K562 (cell line): ENCODE results near the gene FGF22. TPM values are rescaled to one million over a fixed set of nuclear protein-coding genes. Genes with fewer than 3 reads are reported as not detected.

ENCODE experiments used
- ATAC-seq: fragments of 200-7000 bp; cut with Tn5 transposase; 3 replicates; pipeline ENCODE4 v1.9.1; 2020; ENCODE audit warnings: moderate library complexity
- BruUV-seq: library from RNA; stranded (reverse); fragments of 400-500 nt; replicated peaks from 2 replicates; lab custom pipeline; 2021; lab: Mats Ljungman, UMichigan
- CTCF ChIA-PET: fragments of 300-600 bp; formaldehyde crosslinking; extraction: SDS; loops from one replicate; lab custom pipeline; 2021; ENCODE audit warnings: low intra/inter-chr PET ratio; lab: Yijun Ruan, JAX
- POLR2A ChIA-PET: fragments of 300-600, 350-650 bp; sonication (Branson Sonifier 250); formaldehyde crosslinking; extraction: SDS; loops from one replicate; lab custom pipeline; 2021; ENCODE audit warnings: antibody characterized with exemption, inconsistent platforms; lab: Yijun Ruan, JAX
- DNase-seq, 4 experiments: peaks; one replicate each; pipeline versions ENCODE4 v3.0.0 to v3.0.0-alpha.2; 2011 to 2018; ENCODE audit warnings: low spot score in 3 of 4, mixed read lengths in 3 of 4; ENCODE audit errors: extremely low read depth in 1 of 4
- FAIRE-seq: peaks from 2 replicates; lab custom pipeline; 2011; peaks lifted over from hg19 to GRCh38; lab: Jason Lieb, UNC
- H2AFZ ChIP-seq: 2 replicates; pipeline ENCODE4 v1.6.0; 2011; ENCODE audit warnings: low read depth, low read length, control low read depth, inconsistent platforms
- H3K27ac ChIP-seq: fragments of 200-600 bp; 3 replicates; pipeline ENCODE4 v1.8.0; 2011; ENCODE audit warnings: low read depth, mild to moderate bottlenecking, control low read depth, inconsistent platforms, low read length, moderate library complexity, mixed read lengths; ENCODE audit errors: extremely low read depth
- H3K27me3 ChIP-seq, 2 experiments: fragments of 300-600 bp in 1 of 2; 2 replicates in 1 of 2; 3 replicates in 1 of 2; pipeline versions ENCODE4 v1.6.0 to v1.8.0; 2011; ENCODE audit warnings: inconsistent platforms in 2 of 2, low read length in 2 of 2, mild to moderate bottlenecking in 1 of 2, mixed read lengths in 1 of 2, moderate library complexity in 1 of 2; ENCODE audit not compliant: control insufficient read depth in 2 of 2, insufficient read depth in 2 of 2
- H3K36me3 ChIP-seq: fragments of 300-600 bp; 3 replicates; pipeline ENCODE4 v1.8.0; 2011; ENCODE audit warnings: mild to moderate bottlenecking, low read length, inconsistent platforms; ENCODE audit not compliant: control insufficient read depth, insufficient read depth
- H3K4me1 ChIP-seq, 2 experiments: fragments of 200-600 bp in 1 of 2; replicated peaks in 1 of 2; 2 replicates in 1 of 2; 3 replicates in 1 of 2; pipeline versions ENCODE4 v1.5.1 to v1.8.0; 2011; ENCODE audit warnings: inconsistent platforms in 2 of 2, low read length in 2 of 2, mild to moderate bottlenecking in 1 of 2, mixed read lengths in 1 of 2, moderate library complexity in 1 of 2; ENCODE audit not compliant: control insufficient read depth in 2 of 2, insufficient read depth in 2 of 2
- H3K4me2 ChIP-seq: 2 replicates; pipeline ENCODE4 v1.6.1; 2011; ENCODE audit warnings: low read length, control low read depth, inconsistent platforms, mixed read lengths; ENCODE audit not compliant: insufficient read depth
- H3K4me3 ChIP-seq: fragments of 200-600 bp; sonication (generic), shearing (Covaris generic); 2 replicates; pipeline ENCODE4 v1.5.1; 2016; ENCODE audit warnings: control low read depth, inconsistent platforms
- H3K79me2 ChIP-seq: fragments of 200-600 bp; 3 replicates; pipeline ENCODE4 v1.8.0; 2011; ENCODE audit warnings: low read length, inconsistent platforms; ENCODE audit not compliant: control insufficient read depth, insufficient read depth
- H3K9ac ChIP-seq, 2 experiments: 2 replicates each; pipeline versions ENCODE4 v1.6.0 to v1.6.1; 2011; ENCODE audit warnings: low read depth in 2 of 2, low read length in 2 of 2, control low read depth in 1 of 2, inconsistent platforms in 1 of 2, mild to moderate bottlenecking in 1 of 2, mixed read lengths in 1 of 2; ENCODE audit not compliant: insufficient read depth in 1 of 2
- H3K9me1 ChIP-seq: one replicate; pipeline ENCODE4 v1.6.0; 2011; ENCODE audit warnings: inconsistent platforms, mild to moderate bottlenecking, low read length, moderate library complexity; ENCODE audit not compliant: control insufficient read depth, insufficient read depth
- H3K9me3 ChIP-seq: replicated peaks from 2 replicates; pipeline ENCODE4 v1.5.1; 2011; ENCODE audit warnings: low read depth, low read length, inconsistent platforms; ENCODE audit not compliant: control insufficient read depth, insufficient read depth
- H4K20me1 ChIP-seq: replicated peaks from 2 replicates; pipeline ENCODE4 v1.6.1; 2011; ENCODE audit warnings: low read length, inconsistent platforms, mixed read lengths; ENCODE audit not compliant: control insufficient read depth, insufficient read depth
- ARID4B ChIP-seq: sonication (generic); formaldehyde crosslinking; IDR thresholded peaks from 2 replicates; pipeline ENCODE4 v1.8.0; 2022; ENCODE audit warnings: mild to moderate bottlenecking, missing genetic modification reagents
- ATF7 ChIP-seq: fragments of 450-650 bp; IDR thresholded peaks from 2 replicates; pipeline ENCODE4 v1.7.1; 2014; ENCODE audit warnings: mild to moderate bottlenecking, moderate library complexity
- BHLHE40 ChIP-seq: IDR thresholded peaks from 2 replicates; pipeline ENCODE4 v1.6.1; 2011; ENCODE audit warnings: low read length, improper control_type of control experiment
- BRD4 ChIP-seq: fragments of 200-600 bp; sonication (generic); IDR thresholded peaks from 2 replicates; pipeline ENCODE4 v1.6.1; 2017; ENCODE audit warnings: inconsistent platforms
- CBX1 ChIP-seq: sonication (generic); IDR thresholded peaks from 2 replicates; pipeline ENCODE4 v1.6.1; 2016; ENCODE audit warnings: antibody characterized with exemption, low read depth, mild to moderate bottlenecking
- E2F8 ChIP-seq: fragments of 450-650 bp; IDR thresholded peaks from 2 replicates; pipeline ENCODE4 v1.7.1; 2018; ENCODE audit warnings: mild to moderate bottlenecking, low read depth; ENCODE audit not compliant: partially characterized antibody
- HINFP ChIP-seq: fragments of 450-650 bp; conservative IDR thresholded peaks from 2 replicates; pipeline ENCODE4 v1.6.1; 2016; ENCODE audit warnings: missing genetic modification characterization, low read depth, mild to moderate bottlenecking, control low read depth, missing compliant biosample characterization
- RAD51 ChIP-seq: fragments of 450-650 bp; IDR thresholded peaks from 2 replicates; pipeline ENCODE4 v1.7.1; 2016; ENCODE audit warnings: low read depth, mild to moderate bottlenecking, borderline replicate concordance
- ZBTB8A ChIP-seq: fragments of 450-650 bp; IDR thresholded peaks from 2 replicates; pipeline ENCODE4 v1.6.1; 2018; ENCODE audit warnings: mild to moderate bottlenecking, moderate library complexity; ENCODE audit not compliant: partially characterized antibody
- ZNF324 ChIP-seq: fragments of 250-450 bp; sonication (Bioruptor Pico); IDR thresholded peaks from 2 replicates; pipeline ENCODE4 v1.4.0; 2020; ENCODE audit warnings: mild to moderate bottlenecking
- ZNF584 ChIP-seq: fragments of 200-800 bp; sonication (Bioruptor generic); IDR thresholded peaks from 2 replicates; pipeline ENCODE4 v1.6.1; 2016; ENCODE audit warnings: low read depth, mild to moderate bottlenecking, missing genetic modification characterization, missing compliant biosample characterization
- ZNF696 ChIP-seq: fragments of 250-450 bp; sonication (Bioruptor Pico); conservative IDR thresholded peaks from 2 replicates; pipeline ENCODE4 v1.4.0; 2020; ENCODE audit warnings: mild to moderate bottlenecking, moderate library complexity
- WGBS: fragments of 100-300 bp; shearing (Covaris generic); methylation state at CpG from one replicate; pipeline ENCODE4 v1.1.6; 2016; ENCODE audit warnings: low coverage, mixed read lengths; ENCODE audit not compliant: insufficient coverage; ENCODE audit errors: missing lambda C conversion rate; 5-methylcytosine and 5-hydroxymethylcytosine counted together
- in situ Hi-C: fragments of 300-500 bp; cut with MboI; formaldehyde crosslinking; loops from 4 replicates; pipeline ENCODE4 v1.15.0; 2018; ENCODE audit warnings: inconsistent platforms, mixed read lengths
- intact Hi-C: fragments of 100-400 bp; cut with micrococcal nuclease; formaldehyde crosslinking; loops from 2 replicates; pipeline ENCODE4 v1.14.2; 2022
- polyA plus RNA-seq, 8 experiments: library from polyadenylated mRNA; depleted of rRNA in 4 of 8; stranded (reverse) in 5 of 8; unstranded in 3 of 8; fragments of >200 nt; fragmentation: Nextera tagmentation in 2 of 8; fragmentation: Illumina TruSeq in 1 of 8; extraction: Ambion mirVana in 2 of 8; extraction: Trizol in 1 of 8; gene quantifications; 2 replicates each; pipeline versions ENCODE4 v1.2.1 to v1.2.3, GENCODE V29; 2011 to 2014; ENCODE audit warnings: inconsistent platforms in 1 of 8, missing spikeins in 1 of 8
- total RNA-seq, 7 experiments: library from RNA; depleted of rRNA in 6 of 7; stranded (reverse); fragments of >200 nt in 6 of 7; fragmentation: Illumina TruSeq in 2 of 7; extraction: Trizol in 2 of 7; gene quantifications; 2 replicates each; pipeline versions ENCODE4 v1.2.1 to v1.2.3, GENCODE V29; 2011 to 2021; ENCODE audit warnings: low replicate concordance in 1 of 7

FGF22 gene
- total and polyA plus RNA-seq, 9 of the 15 experiments (the other 6 are each of a cell fraction or from before 2014, with no cell fraction given) = 0.14 to 2.2 (median 0.86) TPM; not detected in 4

GRCh38 chr19:602391-603301 is 37.0 kb upstream of the FGF22 start:
- intact Hi-C loops (no loop called here), in situ Hi-C loops (no loop called here)
- ChIA-PET CTCF (no interaction called here), POLR2A (no interaction called here)
- H3K4me1 ChIP-seq = peaks cover 0 to 42% of the 10 kb centered on the region in 2 experiments; a peak in 2 of 5 replicates
- no peaks in the 10 kb centered on the region for H3K36me3 ChIP-seq
- no peak overlapping the region for H3K9ac ChIP-seq
- H3K79me2 ChIP-seq = no peaks in the 10 kb centered on the region
- 78% methylated on average over 24 of the region's 35 CpGs for WGBS
- H3K27me3 ChIP-seq = no peaks in the 10 kb centered on the region
- no peak overlapping the region for H2AFZ ChIP-seq
- H3K4me2 ChIP-seq = no peak overlapping the region
- H4K20me1 ChIP-seq = no peaks in the 10 kb centered on the region
- H3K4me3 ChIP-seq = no peak overlapping the region
- H3K9me1 ChIP-seq = no peaks in the 10 kb centered on the region
- H3K27ac ChIP-seq = no peak overlapping the region
- FAIRE-seq = no peak
- ATAC-seq = no peak
- BruUV-seq = no TSS peak
- no peak for DNase-seq
- peaks cover 2% of the 10 kb centered on the region; the same call in 1 of the 2 replicates for H3K9me3 ChIP-seq
- no peak for TF ChIP-seq CBX1
- no peak for TF ChIP-seq ATF7
- no peak for TF ChIP-seq RAD51
- no peak for TF ChIP-seq ZBTB8A
- TF ChIP-seq HINFP (tag) = no peak
- TF ChIP-seq ARID4B (CRISPR knock-in tag) = no peak
- no peak for TF ChIP-seq E2F8
- no peak for TF ChIP-seq BRD4
- TF ChIP-seq BHLHE40 = no peak
- no peak for TF ChIP-seq ZNF696 (CRISPR knock-in tag)
- no peak for TF ChIP-seq ZNF324 (CRISPR knock-in tag)
- TF ChIP-seq ZNF584 (CRISPR knock-in tag) = no peak
